GM12801 (cell line): ENCODE results near the gene MAZ.

Source experiments
- TF ChIP-seq, protein P1 (sequence below): IDR thresholded peaks from one replicate; pipeline ENCODE4 v1.5.1; 2011; ENCODE audit warnings: control low read depth; ENCODE audit not compliant: insufficient read length; ENCODE audit errors: extremely low read depth

Gene MAZ

DNA sequence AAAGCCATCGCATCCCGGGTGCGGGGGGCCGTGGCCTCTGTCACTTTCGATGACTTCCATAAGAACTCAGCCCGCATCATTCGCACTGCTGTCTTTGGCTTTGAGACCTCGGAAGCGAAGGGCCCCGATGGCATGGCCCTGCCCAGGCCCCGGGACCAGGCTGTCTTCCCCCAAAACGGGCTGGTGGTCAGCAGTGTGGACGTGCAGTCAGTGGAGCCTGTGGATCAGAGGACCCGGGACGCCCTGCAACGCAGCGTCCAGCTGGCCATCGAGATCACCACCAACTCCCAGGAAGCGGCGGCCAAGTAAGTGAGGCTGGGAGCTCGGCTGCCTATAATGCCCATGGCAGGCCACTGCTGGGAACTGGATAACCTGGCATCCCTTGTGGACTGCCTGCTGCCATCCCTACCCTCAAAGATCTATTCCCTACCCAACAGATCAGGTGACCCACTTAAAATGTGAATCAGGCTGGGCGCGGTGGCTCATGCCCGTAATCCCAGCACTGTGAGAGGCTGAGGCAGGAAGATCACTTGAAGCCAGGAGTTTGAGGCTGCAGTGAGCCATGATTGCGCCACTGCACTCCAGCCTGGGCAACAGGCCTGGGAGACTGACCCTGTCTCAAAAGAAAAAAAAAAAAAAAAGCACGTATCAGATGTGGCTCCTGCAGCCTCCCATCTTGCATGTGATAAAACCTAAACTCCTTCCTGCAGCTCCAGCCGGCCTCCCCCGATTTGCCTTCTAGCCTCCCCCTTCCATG lies 38.4 kb downstream of the MAZ start:
- TF ChIP-seq, protein P1, sequence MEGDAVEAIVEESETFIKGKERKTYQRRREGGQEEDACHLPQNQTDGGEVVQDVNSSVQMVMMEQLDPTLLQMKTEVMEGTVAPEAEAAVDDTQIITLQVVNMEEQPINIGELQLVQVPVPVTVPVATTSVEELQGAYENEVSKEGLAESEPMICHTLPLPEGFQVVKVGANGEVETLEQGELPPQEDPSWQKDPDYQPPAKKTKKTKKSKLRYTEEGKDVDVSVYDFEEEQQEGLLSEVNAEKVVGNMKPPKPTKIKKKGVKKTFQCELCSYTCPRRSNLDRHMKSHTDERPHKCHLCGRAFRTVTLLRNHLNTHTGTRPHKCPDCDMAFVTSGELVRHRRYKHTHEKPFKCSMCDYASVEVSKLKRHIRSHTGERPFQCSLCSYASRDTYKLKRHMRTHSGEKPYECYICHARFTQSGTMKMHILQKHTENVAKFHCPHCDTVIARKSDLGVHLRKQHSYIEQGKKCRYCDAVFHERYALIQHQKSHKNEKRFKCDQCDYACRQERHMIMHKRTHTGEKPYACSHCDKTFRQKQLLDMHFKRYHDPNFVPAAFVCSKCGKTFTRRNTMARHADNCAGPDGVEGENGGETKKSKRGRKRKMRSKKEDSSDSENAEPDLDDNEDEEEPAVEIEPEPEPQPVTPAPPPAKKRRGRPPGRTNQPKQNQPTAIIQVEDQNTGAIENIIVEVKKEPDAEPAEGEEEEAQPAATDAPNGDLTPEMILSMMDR: no peak

GRCh38 chr16:29845656-29846055 lies 39.3 kb downstream of the MAZ start:
- TF ChIP-seq, protein P1: no peak

DNA sequence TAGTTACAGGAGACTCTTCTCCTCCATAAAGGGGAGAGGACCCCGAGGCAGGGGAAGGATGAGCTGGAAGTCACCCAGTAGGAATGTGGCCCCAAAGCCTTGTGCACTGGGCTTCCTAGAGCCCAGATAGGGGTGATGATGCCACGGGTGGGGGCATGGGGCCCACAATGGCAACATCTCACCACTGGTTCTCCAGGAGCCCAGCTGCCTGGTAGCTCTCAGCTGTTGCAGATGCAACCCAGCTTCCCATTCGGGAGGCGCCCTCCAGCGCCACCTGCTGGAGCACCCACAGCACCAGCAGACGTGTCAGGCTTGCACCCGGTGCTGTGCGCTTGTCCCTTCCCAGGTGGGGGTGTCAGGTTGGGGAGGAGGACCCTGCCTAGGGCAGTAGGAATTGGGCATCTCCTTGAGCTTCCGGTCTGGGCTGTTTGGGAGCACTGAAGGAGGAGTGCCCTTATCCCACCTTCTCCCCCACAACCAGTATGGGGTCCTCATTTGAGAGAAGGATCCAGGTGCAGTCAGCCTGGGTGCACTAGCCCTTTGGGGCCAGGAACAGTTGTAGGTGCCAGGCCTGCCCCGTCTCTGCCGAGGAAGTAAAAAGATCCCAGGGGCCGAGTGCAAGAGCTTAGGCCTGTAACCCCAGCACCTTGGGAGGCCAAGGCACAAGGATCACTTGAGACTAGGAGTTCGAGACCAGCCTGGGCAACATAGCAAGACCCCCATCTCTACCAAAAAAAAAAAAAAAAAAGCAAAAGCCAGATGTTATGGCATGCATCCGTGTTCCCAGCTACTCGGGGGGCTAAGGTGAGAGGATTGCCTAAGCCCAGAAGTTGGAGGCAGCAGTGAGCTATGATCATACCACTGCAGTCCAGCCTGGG lies 42.3 kb downstream of the MAZ start:
- TF ChIP-seq, protein P1: no peak

DNA sequence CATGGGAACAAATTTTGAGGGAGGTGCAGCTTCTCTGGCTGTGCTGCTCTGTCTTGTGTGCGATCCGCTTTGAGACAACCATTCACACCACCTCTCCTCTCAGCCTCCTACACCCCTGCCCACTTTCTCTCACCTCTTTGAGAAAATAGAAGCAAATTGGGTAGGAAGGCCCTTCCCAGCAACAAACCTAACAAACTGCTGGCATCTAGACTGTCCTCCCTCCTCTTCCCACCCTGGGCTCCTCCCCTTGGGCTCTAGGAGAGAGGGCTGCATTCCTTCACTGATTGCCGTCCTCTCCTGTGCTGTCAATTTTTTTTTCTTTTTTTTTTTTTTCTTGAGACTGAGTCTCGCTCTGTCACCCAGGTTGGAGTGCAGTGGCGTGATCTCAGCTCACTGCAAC lies 43.2 kb downstream of the MAZ start:
- TF ChIP-seq, protein P1: no peak

DNA sequence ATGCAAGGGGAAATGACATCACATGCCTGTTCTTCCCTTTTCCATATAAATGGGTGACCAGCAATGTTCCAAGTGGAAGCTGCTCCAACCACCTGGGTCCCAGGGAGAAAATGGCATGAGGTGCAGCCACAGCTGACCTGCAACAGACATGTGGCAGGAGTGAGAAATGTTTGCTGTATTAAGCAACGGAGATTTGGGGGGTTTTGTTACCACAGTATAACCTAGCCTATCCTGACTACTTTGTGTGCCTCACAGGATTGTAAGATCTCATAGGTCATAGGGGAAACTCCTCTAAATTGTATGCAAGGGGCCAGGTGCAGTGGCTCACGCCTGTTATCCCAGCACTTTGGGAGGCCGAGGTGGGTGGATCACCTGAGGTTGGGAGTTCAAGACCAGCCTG lies 44.7 kb downstream of the MAZ start:
- TF ChIP-seq, protein P1: no peak

- TF ChIP-seq, protein P1: no peak
Observed at GRCh38 chr16:29852654-29853053, 46.3 kb downstream of the MAZ start.

DNA sequence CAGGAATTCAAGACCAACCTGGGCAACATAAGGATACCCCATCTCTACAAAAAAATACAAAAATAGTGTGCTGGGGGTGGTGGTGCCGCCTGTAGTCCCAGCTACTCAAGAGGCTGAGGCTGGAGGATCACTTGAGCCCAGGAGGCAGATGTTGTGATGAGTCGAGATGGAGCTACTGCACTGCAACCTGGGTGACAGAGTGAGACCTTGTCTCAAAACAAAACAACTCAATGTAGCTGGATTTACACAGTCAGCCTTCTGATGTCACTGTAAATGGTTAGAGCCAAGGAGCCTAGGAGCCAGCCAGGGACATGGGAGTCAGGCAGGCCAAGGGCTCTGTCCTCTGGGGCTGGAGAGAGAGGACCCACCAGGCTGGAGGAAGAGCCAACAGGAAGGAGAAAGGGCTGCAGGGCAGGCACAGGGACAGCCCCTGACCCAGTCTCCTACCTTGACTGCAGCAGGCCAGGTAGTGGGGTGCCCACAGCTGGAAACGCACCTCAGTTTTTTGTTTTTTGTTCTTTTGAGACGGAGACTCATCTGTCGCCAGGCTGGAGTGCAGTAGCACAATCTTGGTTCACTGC lies 48.3 kb downstream of the MAZ start:
- TF ChIP-seq, protein P1: no peak
